Left lung (tissue), 10 donors: Measurements from ENCODE around the gene SHC4. TPM values are rescaled to one million over a fixed set of nuclear protein-coding genes. Genes with fewer than 3 reads are reported as not detected.

Source experiments
- ATAC-seq: fragments of 200-7000 bp; cut with Tn5 transposase; one replicate; pipeline ENCODE4 v1.9.1; 2020; ENCODE audit warnings: moderate library complexity
- DNase-seq, 4 donors: peaks; one replicate each; pipeline ENCODE4 v3.0.0-alpha.2; 2013 to 2020
- H3K27ac ChIP-seq, 2 donors: fragments of 200-600 bp; sonication (generic) in 1 of 2; one replicate each; pipeline versions ENCODE4 v1.5.0 to v1.8.0; 2020 to 2021
- H3K27me3 ChIP-seq, 2 donors: fragments of 200-600 bp; sonication (generic) in 1 of 2; one replicate each; pipeline versions ENCODE4 v1.5.0 to v1.8.0; 2020 to 2021
- H3K36me3 ChIP-seq, 2 donors: fragments of 200-600 bp; sonication (generic) in 1 of 2; one replicate each; pipeline versions ENCODE4 v1.5.0 to v1.8.0; 2020 to 2021
- H3K4me1 ChIP-seq, 2 donors: fragments of 200-600 bp; one replicate each; pipeline ENCODE4 v1.8.0; 2021
- H3K4me3 ChIP-seq, 2 donors: fragments of 200-600 bp; sonication (generic) in 1 of 2; one replicate each; pipeline versions ENCODE4 v1.5.0 to v1.8.0; 2020 to 2021; ENCODE audit warnings: mild to moderate bottlenecking in 1 of 2
- H3K9me3 ChIP-seq, 2 donors: fragments of 200-600 bp; sonication (generic) in 1 of 2; one replicate each; pipeline versions ENCODE4 v1.5.0 to v1.8.0; 2020 to 2021
- CTCF ChIP-seq, 2 donors: fragments of 200-600 bp; sonication (generic) in 1 of 2; IDR thresholded peaks; one replicate each; pipeline versions ENCODE4 v1.5.0 to v1.8.0; 2021; ENCODE audit warnings: antibody characterized with exemption in 2 of 2
- intact Hi-C, 2 donors: fragments of 100-400 bp; cut with DNase I; formaldehyde crosslinking; loops; one replicate each; pipeline versions ENCODE4 v1.11.2 to v1.14.2; 2022
- polyA plus RNA-seq, 6 donors: library from polyadenylated mRNA; unstranded; fragments of 120-200 nt; gene quantifications; one replicate each; pipeline ENCODE4 v1.2.1, GENCODE V29; 2013; ENCODE audit not compliant: insufficient read length in 6 of 6
- total RNA-seq, 2 donors: library from RNA; stranded (reverse); fragmentation: NEBNext Ultra II Directional; extraction: Animal tissue kit (Norgen Biotek cat#: 25700); gene quantifications; one replicate each; pipeline ENCODE4 v1.2.1, GENCODE V29; 2021
- donor health status: DM: no; HTN: yes; CAD: no.
- donor health status: DM: no; HTN: no; CAD: no.

Gene SHC4
- total and polyA plus RNA-seq, 8 donors: 0.44 to 1.4 (median 0.98) TPM

- Histone ChIP-seq H3K4me3 (no peak overlapping the region), H3K9me3 (no peaks in the 10 kb centered on the region), H3K36me3 (peaks cover 0 to 8% of the 10 kb centered on the region in 2 donors), H3K27ac (no peak overlapping the region), H3K4me1 (no peaks in the 10 kb centered on the region), H3K27me3 (no peaks in the 10 kb centered on the region)
- no peak for TF ChIP-seq CTCF (IDR thresholded peaks at IDR 0.05)
- no peak for ATAC-seq
- DNase-seq: no peak
- intact Hi-C loops: no loop called here
These were observed 21.8 kb upstream of the SHC4 start for GRCh38 chr15:48985516-48985915.

GRCh38 chr15:48984811-48985352 lies 21.2 kb upstream of the SHC4 start:
- intact Hi-C loops: no loop called here
- H3K27ac ChIP-seq: no peak overlapping the region
- H3K27me3 ChIP-seq: no peaks in the 10 kb centered on the region
- H3K4me3 ChIP-seq: no peak overlapping the region
- peak; percentile 60 for ATAC-seq
- TF ChIP-seq CTCF (IDR thresholded peaks at IDR 0.05): no peak
- no peaks in the 10 kb centered on the region for H3K9me3 ChIP-seq
- peaks cover 0 to 2% of the 10 kb centered on the region in 2 donors for H3K36me3 ChIP-seq
- no peaks in the 10 kb centered on the region for H3K4me1 ChIP-seq
- DNase-seq: peak in 1 of 4 donors; percentile 51

GRCh38 chr15:48984021-48984710 lies 20.4 kb upstream of the SHC4 start:
- Histone ChIP-seq H3K9me3 (no peaks in the 10 kb centered on the region), H3K36me3 (no peaks in the 10 kb centered on the region), H3K27ac (peak overlapping the region in 1 of 2 donors; percentile 17), H3K4me1 (no peaks in the 10 kb centered on the region), H3K4me3 (no peak overlapping the region), H3K27me3 (no peaks in the 10 kb centered on the region)
- TF ChIP-seq CTCF (IDR thresholded peaks at IDR 0.05): no peak
- DNase-seq (no peak), ATAC-seq (no peak)
- intact Hi-C loops: no loop called here

GRCh38 chr15:48983300-48983699 lies 19.6 kb upstream of the SHC4 start:
- H3K4me1 ChIP-seq: no peaks in the 10 kb centered on the region
- DNase-seq (no peak), ATAC-seq (no peak)
- H3K27ac ChIP-seq: no peak overlapping the region
- no peaks in the 10 kb centered on the region for H3K27me3 ChIP-seq
- H3K4me3 ChIP-seq: no peak overlapping the region
- intact Hi-C loops: no loop called here
- H3K9me3 ChIP-seq: no peaks in the 10 kb centered on the region
- TF ChIP-seq CTCF (IDR thresholded peaks at IDR 0.05): no peak
- H3K36me3 ChIP-seq: no peaks in the 10 kb centered on the region

GRCh38 chr15:48981941-48982340 lies 18.2 kb upstream of the SHC4 start:
- no peak for DNase-seq
- Histone ChIP-seq H3K4me1 (no peaks in the 10 kb centered on the region), H3K9me3 (no peaks in the 10 kb centered on the region), H3K4me3 (no peak overlapping the region), H3K27ac (no peak overlapping the region), H3K36me3 (no peaks in the 10 kb centered on the region), H3K27me3 (no peaks in the 10 kb centered on the region)
- no peak for TF ChIP-seq CTCF (IDR thresholded peaks at IDR 0.05)
- ATAC-seq: no peak
- intact Hi-C loops: no loop called here
